Motor neuron (in vitro differentiated cells): ENCODE data around the gene RHEB. TPM values are rescaled to one million over a fixed set of nuclear protein-coding genes. Genes with fewer than 3 reads are reported as not detected.

Experiments
- ATAC-seq, 8 experiments: fragments of 200-7000 bp; cut with Tn5 transposase; replicated peaks in 6 of 8; 2 replicates each; pipeline ENCODE4 v1.8.0; 2021; ENCODE audit warnings: mild to moderate bottlenecking in 8 of 8, moderate library complexity in 8 of 8
- H3K27ac ChIP-seq, 2 donors: fragments of 250-450 bp; sonication (Bioruptor Pico); 2 replicates each; pipeline ENCODE4 v1.9.0; 2021; ENCODE audit warnings: antibody characterized with exemption in 2 of 2, mild to moderate bottlenecking in 2 of 2, moderate library complexity in 1 of 2
- H3K4me1 ChIP-seq, 2 donors: fragments of 250-450 bp; sonication (Bioruptor Pico); replicated peaks in 1 of 2; 2 replicates each; pipeline ENCODE4 v1.6.1; 2021; ENCODE audit warnings: antibody characterized with exemption in 2 of 2, mild to moderate bottlenecking in 2 of 2, moderate library complexity in 1 of 2
- H3K4me3 ChIP-seq, 5 donors: fragments of 250-450 bp; sonication (Bioruptor Pico); 2 replicates each; pipeline ENCODE4 v1.9.0; 2021; ENCODE audit warnings: antibody characterized with exemption in 5 of 5, mild to moderate bottlenecking in 5 of 5, moderate library complexity in 4 of 5
- whole genome bisulfite sequencing, 10 experiments: fragments of 450-650 bp; shearing (Covaris generic); methylation state at CpG; one replicate each; pipeline ENCODE4 v1.0.0; 2022; 5-methylcytosine and 5-hydroxymethylcytosine counted together
- in situ Hi-C, 9 experiments: fragments of 400-800 bp; cut with MboI; loops; one replicate each; pipeline ENCODE4 v1.15.0; 2021; ENCODE audit warnings: low sequenced_read_pairs in 9 of 9, low pct_unique_long_range_greater_than_20kb in 2 of 9; ENCODE audit not compliant: unreplicated experiment in 9 of 9
- total RNA-seq, 8 experiments: library from RNA; unstranded; fragments of 300-600 nt; gene quantifications; 2 replicates each; pipeline versions ENCODE4 v1.2.3 to v1.2.4, GENCODE V29; 2022

The RHEB gene
- total RNA-seq, 8 experiments from 2014 or later: 62.2 to 163 (median 84.2) TPM

DNA sequence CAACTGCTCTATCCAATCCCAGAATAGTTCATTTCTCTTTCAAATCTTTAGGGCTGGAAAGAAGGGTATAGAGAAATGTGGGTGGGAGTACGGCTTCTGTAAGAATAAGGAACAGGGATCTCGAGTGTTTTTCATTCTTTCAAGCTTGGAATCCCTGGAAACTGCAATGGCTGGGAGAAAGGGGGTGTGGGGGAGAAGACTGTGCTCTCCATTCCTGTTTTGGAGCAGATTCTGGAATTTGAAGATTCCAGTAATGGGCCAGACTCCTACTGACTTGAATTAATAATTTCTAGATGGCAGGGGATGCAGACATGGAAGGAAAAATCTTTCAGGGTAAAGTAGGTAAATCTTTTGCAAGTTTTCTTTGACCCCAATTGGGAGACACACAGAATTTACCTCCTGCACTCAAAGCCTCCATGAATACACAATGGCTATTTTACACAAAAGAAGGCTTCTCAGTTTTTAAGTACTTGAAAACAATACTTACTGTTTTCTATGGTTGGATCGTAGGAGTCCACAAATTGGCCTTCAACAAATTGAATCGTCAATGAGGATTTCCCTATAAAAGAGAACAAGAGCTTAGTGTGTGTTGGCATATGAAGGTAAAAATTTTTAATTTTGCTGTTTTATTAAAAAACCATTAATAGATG lies 29.1 kb downstream of the RHEB start:
- H3K27ac ChIP-seq: peak overlapping the region in 1 of 2 donors; percentile 39
- in situ Hi-C loops: no loop called here
- no peak overlapping the region for H3K4me3 ChIP-seq
- ATAC-seq: peak in 1 of 8 experiments; percentile 28
- peaks cover 20 to 22% of the 10 kb centered on the region in 2 donors for H3K4me1 ChIP-seq
- WGBS, 10 experiments: 23 to 100% (median 64%) methylated on average over 2 to 4 of the region's 4 CpGs

- in situ Hi-C loops: no loop called here
- no peak overlapping the region for H3K4me3 ChIP-seq
- no peak overlapping the region for H3K27ac ChIP-seq
- no peak for ATAC-seq
- 30 to 100% (median 88%) methylated on average over 1 to 2 of the region's 2 CpGs; no CpG with 5 or more reads in 2 of the 10 experiments for WGBS, 10 experiments
- peaks cover 10 to 15% of the 10 kb centered on the region in 2 donors for H3K4me1 ChIP-seq
Measured at GRCh38 chr7:151489498-151489897, 30.2 kb downstream of the RHEB start.

GRCh38 chr7:151488096-151488495 lies 31.6 kb downstream of the RHEB start:
- Histone ChIP-seq H3K4me3 (no peak overlapping the region), H3K27ac (no peak overlapping the region), H3K4me1 (peaks cover 4 to 10% of the 10 kb centered on the region in 2 donors)
- no peak for ATAC-seq
- in situ Hi-C loops: no loop called here

DNA sequence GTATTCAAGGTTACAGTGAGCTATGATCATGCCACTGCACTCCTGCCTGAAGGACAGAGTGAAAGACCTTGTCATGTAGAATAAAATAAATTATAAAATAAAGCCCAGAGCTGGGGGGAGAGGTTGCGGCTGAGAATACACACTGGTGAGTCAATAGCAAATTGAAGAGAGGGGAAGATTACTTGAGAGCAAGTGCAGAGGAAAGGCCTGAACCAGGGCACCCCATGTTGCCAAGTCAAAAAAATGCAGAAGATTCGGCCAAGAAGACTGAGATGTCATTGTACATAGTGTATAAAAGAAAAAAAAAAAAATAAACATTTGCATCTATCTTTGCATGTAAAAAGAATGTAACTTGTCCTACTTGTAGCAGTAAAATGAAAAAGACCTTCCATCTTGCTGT lies 32.5 kb downstream of the RHEB start:
- in situ Hi-C loops: no loop called here
- 60 to 100% (median 85%) methylated on average over 1 to 2 of the region's 2 CpGs for WGBS, 10 experiments
- Histone ChIP-seq H3K27ac (no peak overlapping the region), H3K4me1 (peaks cover 4 to 10% of the 10 kb centered on the region in 2 donors), H3K4me3 (no peak overlapping the region)
- peak in 1 of 8 experiments; percentile 81 for ATAC-seq

DNA sequence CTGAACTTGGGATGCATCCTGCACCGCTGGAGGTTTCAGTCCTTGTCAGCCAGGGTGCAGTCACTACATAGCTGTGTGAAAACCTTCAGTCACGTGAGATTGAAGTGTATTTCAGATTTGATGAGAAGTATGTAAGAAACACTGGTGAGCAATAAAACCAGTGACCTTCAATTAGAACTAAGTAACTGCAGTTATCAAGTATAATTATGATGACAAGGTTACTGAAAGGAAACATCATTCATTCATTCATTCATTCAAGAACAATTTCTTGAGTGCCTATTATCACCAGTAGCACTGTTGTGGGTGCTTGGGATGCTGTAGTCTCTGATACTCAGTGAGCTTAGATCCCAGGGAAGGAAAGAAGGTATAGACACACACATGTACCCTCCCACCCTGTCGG lies 33.6 kb downstream of the RHEB start:
- in situ Hi-C loops: no loop called here
- H3K27ac ChIP-seq: no peak overlapping the region
- ATAC-seq: no peak
- WGBS, 10 experiments: 80 to 100% (median 97%) methylated on average over 1 to 3 of the region's 3 CpGs; no CpG with 5 or more reads in 2 of the 10 experiments
- peaks cover 4 to 9% of the 10 kb centered on the region in 2 donors for H3K4me1 ChIP-seq
- H3K4me3 ChIP-seq: no peak overlapping the region

- WGBS, 10 experiments: 52 to 100% (median 93%) methylated on average over 1 to 7 of the region's 7 CpGs
- in situ Hi-C loops: no loop called here
- Histone ChIP-seq H3K4me1 (peaks cover 0 to 3% of the 10 kb centered on the region in 2 donors), H3K4me3 (no peak overlapping the region), H3K27ac (no peak overlapping the region)
- ATAC-seq: peak in 2 of 8 experiments; percentile 57 to 92
Measured at GRCh38 chr7:151484971-151485707, 34.6 kb downstream of the RHEB start.

DNA sequence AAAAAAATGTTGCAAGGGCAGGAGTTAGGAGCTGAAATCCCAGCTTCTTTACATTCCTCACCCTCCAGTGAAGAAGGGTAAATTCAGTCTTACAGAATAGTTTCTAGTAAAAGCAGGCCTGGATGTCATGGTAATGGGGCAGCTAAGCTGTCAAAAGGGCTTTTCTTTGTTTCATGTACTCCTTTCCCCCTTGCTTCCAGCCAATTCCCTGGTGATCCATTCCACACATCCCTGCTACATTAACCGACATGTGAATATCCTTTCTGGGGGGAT lies 36.0 kb downstream of the RHEB start:
- Histone ChIP-seq H3K4me1 (peaks cover 0 to 3% of the 10 kb centered on the region in 2 donors), H3K4me3 (no peak overlapping the region), H3K27ac (no peak overlapping the region)
- 60 to 100% (median 88%) methylated on average over 1 of the region's 1 CpG; no CpG with 5 or more reads in 3 of the 10 experiments for WGBS, 10 experiments
- ATAC-seq: peak in 1 of 8 experiments; percentile 66
- in situ Hi-C loops: no loop called here

- no peak for ATAC-seq
- Histone ChIP-seq H3K4me1 (peaks cover 0 to 3% of the 10 kb centered on the region in 2 donors), H3K4me3 (no peak overlapping the region), H3K27ac (no peak overlapping the region)
- 80 to 100% (median 96%) methylated on average over 1 to 7 of the region's 8 CpGs; no CpG with 5 or more reads in 2 of the 10 experiments for WGBS, 10 experiments
- in situ Hi-C loops: no loop called here
Measured at GRCh38 chr7:151482883-151483710, 36.6 kb downstream of the RHEB start.

DNA sequence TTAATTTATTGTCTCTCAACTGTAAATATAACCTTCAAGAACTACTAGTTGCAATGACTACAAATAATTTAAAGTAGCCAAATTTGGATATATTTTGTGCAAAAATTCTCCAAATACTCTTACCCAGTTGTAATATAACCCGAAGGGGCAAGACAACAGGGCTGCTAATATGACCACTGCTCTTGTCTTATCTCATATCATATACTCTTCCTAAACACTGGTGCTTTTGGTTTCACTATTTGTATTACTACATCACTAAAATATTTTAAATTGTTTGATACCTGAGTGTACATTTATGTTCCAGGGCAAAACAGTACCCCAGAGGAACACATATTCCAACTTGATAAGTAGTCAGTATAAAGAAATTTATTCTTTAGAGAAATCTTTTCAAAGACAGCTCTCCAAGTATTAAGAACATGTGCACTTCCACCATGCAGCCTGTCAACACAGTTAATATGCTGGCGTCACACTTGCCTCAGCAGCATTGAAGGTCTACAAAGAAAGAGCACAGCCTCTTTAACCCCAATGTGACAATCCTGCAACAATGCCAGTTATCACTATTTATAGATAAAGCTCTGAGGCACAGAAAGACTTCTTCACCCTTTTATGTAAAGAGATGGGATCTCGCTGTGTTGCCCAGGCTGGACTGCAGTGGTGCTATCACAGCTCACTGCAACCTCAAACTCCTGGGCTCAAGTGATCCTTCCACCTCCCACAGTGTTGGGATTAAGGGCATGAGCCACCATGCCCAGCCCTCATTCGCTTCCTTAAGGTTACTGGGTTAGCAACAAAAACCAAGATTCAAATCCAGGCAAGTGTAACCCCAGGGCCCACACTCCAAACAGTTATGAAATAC lies 37.8 kb downstream of the RHEB start:
- 94 to 100% (median 100%) methylated on average over 1 to 4 of the region's 4 CpGs for WGBS, 10 experiments
- no peaks in the 10 kb centered on the region for H3K4me1 ChIP-seq
- H3K4me3 ChIP-seq: no peak overlapping the region
- in situ Hi-C loops: no loop called here
- H3K27ac ChIP-seq: no peak overlapping the region
- ATAC-seq: peak in 1 of 8 experiments; percentile 14

- in situ Hi-C loops: no loop called here
- ATAC-seq: no peak
Measured at GRCh38 chr7:151477867-151478266, 41.8 kb downstream of the RHEB start.

DNA sequence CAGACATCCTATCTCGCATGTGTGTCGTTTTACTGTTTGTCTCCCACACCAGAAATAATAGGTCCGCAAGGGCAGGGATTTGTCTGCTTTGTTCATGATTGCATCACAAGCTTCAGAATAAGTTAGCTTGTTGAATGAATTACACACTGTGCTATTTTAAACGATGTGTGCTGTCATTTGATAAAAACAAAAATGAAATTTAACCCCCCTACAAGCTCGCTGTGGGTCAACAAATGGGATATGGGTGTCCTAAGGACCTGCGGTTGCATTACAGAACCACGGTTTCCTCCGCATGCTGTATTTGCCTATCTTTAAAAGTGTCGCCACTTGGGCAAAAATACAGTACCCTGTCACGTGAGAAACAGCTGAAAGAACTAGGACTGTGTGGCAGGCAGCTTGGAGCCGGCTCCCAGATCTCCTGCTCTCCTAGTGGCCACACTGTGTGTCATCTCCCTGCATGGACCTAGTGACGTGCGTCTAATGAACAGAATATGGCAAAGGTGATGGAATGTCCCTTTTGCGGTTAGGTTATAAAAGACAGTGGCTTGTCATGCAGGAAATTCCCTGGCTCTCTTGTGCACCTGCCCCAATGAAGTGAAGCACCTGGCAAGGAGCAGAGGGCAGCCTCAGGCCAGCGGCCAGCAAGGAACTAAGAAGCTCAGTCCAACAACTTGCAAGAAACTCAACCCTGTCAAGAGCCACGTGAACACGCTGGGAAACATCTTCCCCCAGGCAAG lies 46.9 kb downstream of the RHEB start:
- 86 to 100% (median 95%) methylated on average over 1 to 14 of the region's 17 CpGs; no CpG with 5 or more reads in 1 of the 10 experiments for WGBS, 10 experiments
- Histone ChIP-seq H3K4me1 (peaks cover 6 to 31% of the 10 kb centered on the region in 2 donors), H3K4me3 (no peak overlapping the region), H3K27ac (peak overlapping the region in 1 of 2 donors; percentile 29)
- in situ Hi-C loops: no loop called here
- no peak for ATAC-seq

More at GRCh38 chr7:151477867-151478266, 41.8 kb downstream of the RHEB start:
- H3K4me3 ChIP-seq: no peak overlapping the region
- no peak overlapping the region for H3K27ac ChIP-seq
- H3K4me1 ChIP-seq: peaks cover 0 to 4% of the 10 kb centered on the region in 2 donors
- WGBS, 10 experiments: 80 to 100% (median 93%) methylated on average over 1 to 7 of the region's 7 CpGs

GRCh38 chr7:151470711-151471110 lies 49.0 kb downstream of the RHEB start:
- Histone ChIP-seq H3K4me3 (no peak overlapping the region), H3K27ac (peak overlapping the region in 1 of 2 donors; percentile 36), H3K4me1 (peaks cover 6 to 31% of the 10 kb centered on the region in 2 donors)
- in situ Hi-C loops: no loop called here
- 0 to 100% (median 36%) methylated on average over 1 to 2 of the region's 2 CpGs; no CpG with 5 or more reads in 2 of the 10 experiments for WGBS, 10 experiments
- peak in 4 of 8 experiments; percentile 21 to 89 (median 79) for ATAC-seq
